Measurements from ENCODE around the gene BTF3L4.

DNA sequence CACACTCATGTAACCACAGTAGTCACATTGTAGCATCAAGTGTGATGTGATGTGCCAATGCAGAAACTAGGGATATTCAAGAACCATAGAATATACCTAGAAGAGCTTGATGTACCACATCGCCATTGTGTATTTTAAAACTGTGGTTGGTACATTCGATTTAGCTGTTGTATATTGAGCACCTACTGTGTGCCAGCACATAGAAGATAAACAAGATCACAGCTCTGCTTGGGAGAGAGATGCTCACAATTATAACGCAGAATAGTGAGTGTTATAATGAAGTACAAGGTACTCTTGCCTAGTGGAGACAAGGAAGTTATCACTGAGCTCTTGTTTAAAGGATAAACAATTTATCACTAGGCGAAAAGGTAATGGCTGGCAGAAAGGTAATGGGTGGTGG, 4.7 kb downstream of the BTF3L4 start:
- TF ChIP-seq, protein P1, sequence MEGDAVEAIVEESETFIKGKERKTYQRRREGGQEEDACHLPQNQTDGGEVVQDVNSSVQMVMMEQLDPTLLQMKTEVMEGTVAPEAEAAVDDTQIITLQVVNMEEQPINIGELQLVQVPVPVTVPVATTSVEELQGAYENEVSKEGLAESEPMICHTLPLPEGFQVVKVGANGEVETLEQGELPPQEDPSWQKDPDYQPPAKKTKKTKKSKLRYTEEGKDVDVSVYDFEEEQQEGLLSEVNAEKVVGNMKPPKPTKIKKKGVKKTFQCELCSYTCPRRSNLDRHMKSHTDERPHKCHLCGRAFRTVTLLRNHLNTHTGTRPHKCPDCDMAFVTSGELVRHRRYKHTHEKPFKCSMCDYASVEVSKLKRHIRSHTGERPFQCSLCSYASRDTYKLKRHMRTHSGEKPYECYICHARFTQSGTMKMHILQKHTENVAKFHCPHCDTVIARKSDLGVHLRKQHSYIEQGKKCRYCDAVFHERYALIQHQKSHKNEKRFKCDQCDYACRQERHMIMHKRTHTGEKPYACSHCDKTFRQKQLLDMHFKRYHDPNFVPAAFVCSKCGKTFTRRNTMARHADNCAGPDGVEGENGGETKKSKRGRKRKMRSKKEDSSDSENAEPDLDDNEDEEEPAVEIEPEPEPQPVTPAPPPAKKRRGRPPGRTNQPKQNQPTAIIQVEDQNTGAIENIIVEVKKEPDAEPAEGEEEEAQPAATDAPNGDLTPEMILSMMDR (IDR thresholded peaks at IDR 0.05; ENCODE audit: low read depth, low read length): no peak
- no peak for TF ChIP-seq POLR2A (IDR thresholded peaks at IDR 0.05; ENCODE audit: extremely low read depth, insufficient read length)
- TF ChIP-seq, protein P2, sequence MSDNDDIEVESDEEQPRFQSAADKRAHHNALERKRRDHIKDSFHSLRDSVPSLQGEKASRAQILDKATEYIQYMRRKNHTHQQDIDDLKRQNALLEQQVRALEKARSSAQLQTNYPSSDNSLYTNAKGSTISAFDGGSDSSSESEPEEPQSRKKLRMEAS (IDR thresholded peaks at IDR 0.05; ENCODE audit: low read depth, low read length): no peak
